DND-41 (cell line): ENCODE data around the gene POLR2L.
A peak's percentile ranks its signal among the peaks of the same experiment; 100 is the strongest.

ENCODE experiments used
- ATAC-seq: fragments of 200-7000 bp; cut with Tn5 transposase; 3 replicates; pipeline ENCODE4 v1.9.1; 2021; ENCODE audit warnings: low read depth; ENCODE audit not compliant: insufficient read depth
- DNase-seq: peaks from one replicate; pipeline ENCODE4 v3.0.0-alpha.2; 2020
- H2AFZ ChIP-seq: 2 replicates; pipeline ENCODE4 v1.6.0; 2012; ENCODE audit warnings: low read depth, low read length
- H3K27ac ChIP-seq: 2 replicates; pipeline ENCODE4 v1.5.1; 2012; ENCODE audit warnings: low read length, inconsistent platforms
- H3K27me3 ChIP-seq: fragments of 200-600 bp; sonication (generic); 2 replicates; pipeline ENCODE4 v1.6.0; 2012; ENCODE audit warnings: low read length, mild to moderate bottlenecking, inconsistent platforms; ENCODE audit not compliant: insufficient read depth, poor library complexity
- H3K36me3 ChIP-seq: 2 replicates; pipeline ENCODE4 v1.5.1; 2012; ENCODE audit warnings: low read length, inconsistent platforms; ENCODE audit not compliant: insufficient read depth
- H3K4me1 ChIP-seq: 2 replicates; pipeline ENCODE4 v1.5.1; 2012; ENCODE audit warnings: mild to moderate bottlenecking, low read length; ENCODE audit not compliant: insufficient read depth
- H3K4me2 ChIP-seq: 2 replicates; pipeline ENCODE4 v1.6.0; 2012; ENCODE audit warnings: mild to moderate bottlenecking, moderate library complexity, low read length, inconsistent platforms; ENCODE audit not compliant: insufficient read depth
- H3K4me3 ChIP-seq, 2 experiments: fragments of 200-600 bp in 1 of 2; shearing (Covaris generic) in 1 of 2; 2 replicates each; pipeline ENCODE4 v1.5.1; 2012 to 2016; ENCODE audit warnings: inconsistent platforms in 2 of 2, low read length in 2 of 2, mild to moderate bottlenecking in 2 of 2, low read depth in 1 of 2, moderate library complexity in 1 of 2
- H3K79me2 ChIP-seq: 2 replicates; pipeline ENCODE4 v1.6.0; 2012; ENCODE audit warnings: low read length, inconsistent platforms; ENCODE audit not compliant: insufficient read depth
- H3K9ac ChIP-seq: 2 replicates; pipeline ENCODE4 v1.6.0; 2012; ENCODE audit warnings: low read depth, mild to moderate bottlenecking, inconsistent platforms, low read length, moderate library complexity
- H3K9me3 ChIP-seq: 2 replicates; pipeline ENCODE4 v1.5.1; 2012; ENCODE audit warnings: low read length, moderate library complexity, mild to moderate bottlenecking, inconsistent platforms; ENCODE audit not compliant: insufficient read depth, severe bottlenecking
- H4K20me1 ChIP-seq: 2 replicates; pipeline ENCODE4 v1.6.0; 2012; ENCODE audit warnings: low read length; ENCODE audit not compliant: insufficient read depth
- CTCF ChIP-seq: IDR thresholded peaks from 2 replicates; pipeline ENCODE4 v1.5.1; 2012; ENCODE audit warnings: borderline replicate concordance, low read length, moderate library complexity, mild to moderate bottlenecking; ENCODE audit not compliant: poor library complexity, severe bottlenecking; ENCODE audit errors: extremely low read depth
- EZH2 ChIP-seq: IDR thresholded peaks from 3 replicates; pipeline ENCODE4 v1.6.1; 2012; ENCODE audit warnings: borderline replicate concordance, low read depth, mild to moderate bottlenecking, moderate library complexity, low read length, inconsistent platforms; ENCODE audit not compliant: severe bottlenecking

Gene POLR2L

GRCh38 chr11:826227-826621, 16.1 kb downstream of the POLR2L start:
- Histone ChIP-seq H3K4me3 (peak overlapping the region in 1 of 2 experiments; percentile 4; a peak in 1 of 4 replicates), H3K4me1 (peaks cover 24% of the 10 kb centered on the region)
- no peak for ATAC-seq

GRCh38 chr11:825366-826226, 16.7 kb downstream of the POLR2L start:
- Histone ChIP-seq H3K9ac (no peak overlapping the region), H3K4me2 (peak overlapping the region; percentile 80), H3K4me3 (no peak overlapping the region), H3K9me3 (no peaks in the 10 kb centered on the region), H3K79me2 (peaks cover 14% of the 10 kb centered on the region), H3K4me1 (peaks cover 30% of the 10 kb centered on the region), H3K27me3 (peaks cover 41% of the 10 kb centered on the region), H3K36me3 (peaks cover 39% of the 10 kb centered on the region), H4K20me1 (peaks cover 41% of the 10 kb centered on the region), H2AFZ (no peak overlapping the region), H3K27ac (no peak overlapping the region)
- no peak for TF ChIP-seq EZH2
- no peak for TF ChIP-seq CTCF
- no peak for DNase-seq
- ATAC-seq: no peak

More at GRCh38 chr11:826227-826621, 16.1 kb downstream of the POLR2L start:
- Histone ChIP-seq H3K36me3 (peaks cover 35% of the 10 kb centered on the region), H3K4me2 (peak overlapping the region; percentile 80), H3K27ac (no peak overlapping the region), H3K79me2 (peaks cover 7% of the 10 kb centered on the region), H4K20me1 (peaks cover 35% of the 10 kb centered on the region), H2AFZ (no peak overlapping the region), H3K9me3 (no peaks in the 10 kb centered on the region), H3K9ac (peak overlapping the region; percentile 48; the same call in 1 of the 2 replicates), H3K27me3 (peaks cover 47% of the 10 kb centered on the region)
- TF ChIP-seq CTCF (no peak), EZH2 (no peak)
- DNase-seq: no peak

- Histone ChIP-seq H3K27me3 (peaks cover 40% of the 10 kb centered on the region), H3K4me3 (no peak overlapping the region), H2AFZ (no peak overlapping the region), H3K4me2 (no peak overlapping the region), H3K9me3 (no peaks in the 10 kb centered on the region), H3K4me1 (peaks cover 37% of the 10 kb centered on the region), H4K20me1 (peaks cover 46% of the 10 kb centered on the region), H3K27ac (no peak overlapping the region), H3K79me2 (peaks cover 20% of the 10 kb centered on the region), H3K9ac (no peak overlapping the region), H3K36me3 (peaks cover 39% of the 10 kb centered on the region)
- DNase-seq (no peak), ATAC-seq (no peak)
- TF ChIP-seq CTCF (no peak), EZH2 (no peak)
Measured at GRCh38 chr11:824942-825341, 17.4 kb downstream of the POLR2L start.
